HG03469 (cell line): ENCODE results near the gene DHRS11.

ENCODE experiments used
- ATAC-seq: cut with Tn5 transposase; IDR thresholded peaks from one replicate; pipeline ENCODE4 v1.9.1; 2021; ENCODE audit warnings: mild to moderate bottlenecking, moderate library complexity, moderate number of reproducible peaks; ENCODE audit not compliant: unreplicated experiment

DHRS11 gene

GRCh38 chr17:36591434-36592315, at the start of gene DHRS11:
Gene DHRS11 (plus strand): TSS chr17:36591879. CDS start chr17:36592010, 131 bp downstream.
- no peak for ATAC-seq

DNA sequence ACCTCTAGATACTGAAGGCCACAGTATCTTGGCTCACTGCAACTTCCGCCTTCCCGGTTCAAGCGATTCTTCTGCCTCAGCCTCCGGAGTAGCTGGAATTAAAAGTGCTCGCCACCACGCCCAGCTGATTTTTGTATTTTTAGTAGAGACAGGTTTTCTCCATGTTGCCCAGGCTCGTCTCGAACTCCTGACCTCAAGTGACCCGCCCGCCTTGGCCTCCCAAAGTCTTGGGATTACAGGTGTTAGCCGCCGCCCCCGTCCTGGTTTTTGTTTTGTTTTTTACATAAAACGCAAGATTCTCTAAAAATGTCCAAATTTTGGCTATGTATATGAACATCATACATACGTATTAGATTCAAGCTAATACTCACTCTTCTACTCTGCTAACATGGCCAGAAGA, 48.9 kb upstream of the DHRS11 start:
- ATAC-seq: no peak

DNA sequence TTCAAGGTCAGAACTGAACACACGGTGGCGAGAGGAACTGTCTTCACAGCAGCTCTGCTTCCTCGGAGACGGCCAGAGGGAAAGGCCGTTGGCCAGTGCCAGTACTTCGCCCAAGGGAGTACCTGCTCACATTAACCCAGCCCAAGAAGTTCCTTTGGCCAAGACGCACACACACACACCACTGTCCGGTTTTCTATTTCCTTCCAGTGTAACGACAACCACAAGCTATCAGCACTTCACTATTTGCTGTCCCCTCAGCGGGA, 47.7 kb upstream of the DHRS11 start:
- ATAC-seq: no peak

DNA sequence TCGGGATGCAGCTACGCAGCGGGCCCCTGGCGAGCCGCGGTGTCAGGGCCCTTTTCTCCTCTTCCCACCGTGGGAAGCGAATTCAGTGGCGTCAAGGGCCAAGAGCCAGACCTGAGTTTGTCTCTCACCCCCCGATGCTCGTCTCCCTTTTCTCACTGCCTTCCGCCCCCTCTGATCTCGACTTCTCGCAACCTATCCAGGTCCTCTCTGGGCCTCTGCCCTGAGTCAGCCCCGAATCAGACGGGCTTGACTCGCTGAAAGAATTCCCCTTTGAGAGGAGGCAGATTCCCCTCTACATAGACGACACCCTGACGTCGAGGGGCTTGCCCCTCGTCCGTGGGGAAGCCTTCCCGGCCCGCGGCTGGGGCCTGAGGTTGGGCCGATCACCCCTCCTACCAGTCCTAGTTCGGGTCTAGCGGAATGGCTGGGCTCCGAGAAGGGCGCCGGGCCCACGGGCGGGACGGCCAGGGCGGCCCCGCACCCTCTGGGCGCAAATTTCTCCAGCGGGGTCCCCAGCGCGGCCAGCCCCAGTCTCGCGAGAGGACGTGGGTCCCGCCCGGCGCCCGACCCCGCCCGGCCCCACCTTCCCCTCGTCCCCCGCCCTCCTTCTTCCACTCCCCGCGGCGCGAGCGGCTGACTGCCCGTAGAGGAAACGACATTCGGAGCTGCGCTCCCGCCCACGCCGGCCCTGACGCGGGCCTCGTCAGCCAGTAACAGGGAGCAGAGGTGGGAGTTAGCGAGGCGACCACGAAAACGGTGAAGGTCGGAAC, 47.2 kb upstream of the DHRS11 start, which contains the start of gene GGNBP2:
Gene GGNBP2 (plus strand): TSS at position 613 of the 770 bp plus-strand sequence. CDS start 806 bp downstream, outside the sequence.
- ATAC-seq: peak; percentile 30

- ATAC-seq: peak; percentile 18
Observed at GRCh38 chr17:36545077-36545464, 46.6 kb upstream of the DHRS11 start.

DNA sequence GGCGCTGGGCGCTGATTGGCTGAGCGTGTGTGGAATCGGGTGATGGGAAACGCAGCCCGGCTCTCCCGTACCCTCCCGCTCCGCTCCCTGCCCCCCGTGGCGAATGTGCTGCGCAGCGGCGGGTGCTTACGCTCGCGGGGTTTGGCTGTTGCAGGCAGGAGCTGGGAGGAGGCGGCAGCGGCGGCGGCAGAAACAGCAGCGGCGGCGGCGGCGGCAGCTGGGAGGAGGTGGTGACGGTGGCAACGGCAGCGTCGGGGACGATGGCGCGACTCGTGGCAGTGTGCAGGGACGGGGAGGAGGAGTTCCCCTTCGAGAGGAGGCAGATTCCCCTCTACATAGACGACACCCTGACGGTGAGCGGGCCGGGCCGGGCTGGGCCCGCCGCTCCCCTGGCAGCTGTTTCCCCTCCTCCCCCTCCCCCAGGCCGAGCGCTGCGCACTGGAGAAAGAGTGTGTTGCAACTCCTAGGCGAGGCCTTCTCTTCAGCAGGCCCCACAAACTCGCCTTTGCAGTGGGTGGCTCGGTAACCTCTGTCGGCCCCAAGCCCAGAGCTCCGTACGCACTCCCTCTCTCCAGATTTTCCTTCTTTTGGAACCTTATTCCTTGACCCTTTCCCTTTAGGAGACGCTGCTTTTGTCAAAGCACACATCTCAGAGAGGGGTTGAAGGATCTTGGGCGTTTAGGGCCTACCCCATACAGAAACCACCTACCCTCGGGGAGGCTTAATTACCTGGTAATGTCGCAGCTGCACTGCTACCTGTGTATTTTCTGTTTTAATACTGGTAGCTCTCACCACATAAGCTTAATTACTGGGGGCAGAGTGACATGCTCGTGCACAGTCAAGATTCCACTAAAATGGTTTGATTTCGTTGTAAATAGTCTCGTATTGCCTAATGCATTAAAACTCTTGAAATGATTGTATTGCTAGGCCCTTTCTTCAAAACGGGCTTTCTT, 45.9 kb upstream of the DHRS11 start:
- ATAC-seq: peak; percentile 43

- ATAC-seq: no peak
Observed at GRCh38 chr17:36546418-36547093, 45.1 kb upstream of the DHRS11 start.

- no peak for ATAC-seq
Observed at GRCh38 chr17:36547776-36548175, 43.9 kb upstream of the DHRS11 start.

GRCh38 chr17:36550491-36551417, 40.9 kb upstream of the DHRS11 start:
- ATAC-seq: no peak

- no peak for ATAC-seq
Observed at GRCh38 chr17:36553459-36553858, 38.2 kb upstream of the DHRS11 start.

DNA sequence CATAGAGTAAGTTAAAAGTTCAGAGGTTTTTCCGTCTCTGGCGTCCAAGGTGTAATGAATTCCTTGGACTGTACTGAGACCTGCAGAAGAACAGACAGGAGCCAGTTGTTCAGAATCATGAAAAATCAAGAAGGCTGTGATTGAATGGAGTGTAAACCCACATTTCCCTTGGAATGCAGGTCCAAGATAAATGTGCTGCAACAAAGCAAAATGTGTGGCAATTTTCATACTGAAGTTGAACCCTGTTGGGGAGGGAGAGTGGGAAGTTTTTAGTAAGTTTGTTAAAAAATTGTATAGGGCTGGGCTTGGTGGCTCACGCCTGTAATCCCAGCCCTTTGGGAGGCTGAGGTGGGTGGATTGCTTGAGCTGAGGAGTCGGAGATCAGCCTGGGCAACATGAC, 25.6 kb upstream of the DHRS11 start:
- ATAC-seq: no peak

DNA sequence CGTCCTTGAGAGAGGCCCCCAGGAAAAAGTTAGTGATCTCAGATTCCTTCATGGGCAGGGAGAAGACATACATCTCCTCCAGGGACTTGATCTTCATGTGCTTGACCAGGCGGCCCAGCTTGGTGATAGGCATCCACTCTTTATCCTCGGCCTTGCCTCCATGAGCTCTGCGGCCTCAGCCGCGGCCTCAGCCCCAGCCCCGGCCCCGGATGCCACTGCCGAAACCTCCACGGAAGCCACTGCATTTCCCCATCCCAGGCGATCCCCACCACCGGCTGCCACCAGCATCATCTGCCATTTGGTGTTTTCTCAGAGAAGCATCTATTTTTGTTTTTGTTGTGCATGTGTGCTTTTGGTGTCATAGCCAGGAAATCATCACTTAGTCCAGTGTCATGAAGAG, 16.7 kb upstream of the DHRS11 start:
- no peak for ATAC-seq

DNA sequence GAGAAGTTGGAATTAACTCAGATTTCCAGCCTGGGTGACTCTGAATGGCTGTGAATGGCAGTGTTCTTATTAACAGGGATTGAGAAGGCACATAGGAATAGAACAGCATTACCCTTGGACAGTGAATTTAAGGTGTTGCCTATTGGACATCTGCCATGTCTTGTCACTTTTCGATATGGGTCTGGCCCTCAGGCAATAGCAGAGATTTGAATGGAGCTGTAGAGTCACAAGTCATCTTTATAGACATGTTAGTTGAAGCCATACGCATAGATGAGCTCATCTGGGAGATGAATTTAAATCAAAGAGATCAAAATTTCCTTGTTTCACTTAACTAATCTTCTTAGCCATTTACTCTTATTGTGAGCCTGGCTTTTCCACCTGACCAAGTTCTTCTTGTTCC, 14.9 kb upstream of the DHRS11 start:
- ATAC-seq: no peak

GRCh38 chr17:36578671-36579070, 13.0 kb upstream of the DHRS11 start:
- ATAC-seq: no peak

- ATAC-seq: no peak
Observed at GRCh38 chr17:36583787-36584186, 7.9 kb upstream of the DHRS11 start.

DNA sequence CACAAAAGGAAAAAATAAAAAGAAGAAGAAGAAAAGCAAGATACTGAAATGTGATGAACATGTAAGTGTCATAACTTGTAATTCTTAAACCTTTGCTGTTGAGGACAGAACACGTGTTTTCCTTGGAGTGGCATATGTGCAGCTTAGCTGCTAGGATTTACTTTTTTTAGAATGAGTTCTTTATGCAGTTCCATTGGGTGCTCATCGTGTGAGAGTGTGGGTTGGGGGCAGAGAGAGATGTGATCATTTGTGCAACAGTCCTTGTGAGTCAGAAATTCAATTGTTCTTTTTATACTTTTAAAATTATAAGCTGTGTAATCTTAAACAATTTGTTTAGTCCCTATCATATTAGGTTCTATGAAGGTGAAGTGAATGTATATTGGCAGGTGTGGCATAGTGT, 5.5 kb upstream of the DHRS11 start:
- ATAC-seq: no peak

DNA sequence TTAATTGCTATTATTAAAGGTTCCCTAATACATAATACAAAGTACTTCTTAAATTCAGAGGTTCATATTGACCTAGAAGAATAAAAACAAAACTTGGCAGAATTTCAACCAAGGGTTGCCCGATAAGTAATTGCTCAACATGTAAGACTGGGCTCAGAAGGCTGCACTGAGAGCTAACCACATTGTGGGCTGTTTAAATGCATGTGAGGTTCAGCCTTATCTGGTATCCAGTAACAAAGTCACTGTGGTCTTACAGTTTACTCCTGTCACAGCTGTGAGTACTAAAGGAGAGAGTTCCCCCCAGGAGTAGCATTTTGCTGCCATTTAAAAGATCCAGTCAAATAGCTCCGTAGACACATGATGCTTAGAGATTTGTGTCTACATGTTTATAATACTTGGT, 1.6 kb upstream of the DHRS11 start:
- no peak for ATAC-seq

- no peak for ATAC-seq
Observed at GRCh38 chr17:36592316-36592715, 637 bp downstream of the DHRS11 start.

DNA sequence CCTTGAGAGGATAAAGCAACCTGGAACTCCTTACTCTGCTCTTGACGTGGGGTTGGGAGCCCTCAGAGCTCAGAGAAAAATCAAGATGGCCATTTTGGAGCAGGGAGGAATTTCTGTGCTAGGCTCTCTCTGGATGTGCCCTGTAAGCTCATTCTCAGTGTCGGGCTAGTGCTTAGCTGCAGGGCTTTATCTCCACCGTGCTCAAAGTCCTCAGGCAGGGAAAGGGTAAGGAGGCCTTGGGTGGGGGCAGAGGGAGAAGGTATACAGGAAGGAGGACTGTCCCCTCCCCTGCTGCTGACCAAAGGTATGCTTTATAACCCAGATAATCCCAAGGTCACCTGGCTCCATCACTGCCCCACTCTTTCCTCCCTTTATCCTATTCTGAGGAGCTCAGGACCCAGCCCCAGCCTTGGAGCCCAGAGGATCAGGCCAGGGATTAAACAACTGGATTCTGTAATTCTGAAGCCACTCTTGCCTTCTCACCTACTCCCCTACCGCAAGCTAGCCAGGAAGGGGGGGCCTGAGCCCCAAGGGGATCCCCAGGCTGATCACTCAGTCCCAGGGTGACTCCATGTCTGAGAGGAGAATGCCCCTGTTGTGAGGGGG, 1.1 kb downstream of the DHRS11 start:
- no peak for ATAC-seq
